Suprapubic skin (tissue), 4 donors: ENCODE measurements around the gene WDR43.

Experiments used
- CTCF ChIP-seq, 2 donors: fragments of 200-600 bp in 1 of 2; fragments of 450-650 bp in 1 of 2; sonication (generic) in 1 of 2; IDR thresholded peaks; one replicate each; pipeline ENCODE4 v1.5.1; 2016 to 2019; ENCODE audit warnings: antibody characterized with exemption in 2 of 2, mild to moderate bottlenecking in 1 of 2, moderate library complexity in 1 of 2
- EP300 ChIP-seq: sonication (generic); formaldehyde crosslinking; IDR thresholded peaks from one replicate; pipeline ENCODE4 v1.6.1; 2017; ENCODE audit warnings: antibody characterized with exemption
- POLR2A ChIP-seq, 2 donors: fragments of 450-650 bp; IDR thresholded peaks; one replicate each; pipeline ENCODE4 v1.6.1; 2017; ENCODE audit warnings: antibody characterized with exemption in 2 of 2, mild to moderate bottlenecking in 2 of 2, moderate library complexity in 2 of 2
- POLR2AphosphoS5 ChIP-seq, 3 donors: sonication (generic); formaldehyde crosslinking; IDR thresholded peaks; one replicate each; pipeline ENCODE4 v1.6.1; 2017; ENCODE audit warnings: antibody characterized with exemption in 3 of 3

GRCh38 chr2:28904802-28905457 is 10.5 kb downstream of the WDR43 start:
- TF ChIP-seq CTCF (IDR thresholded peaks at IDR 0.05) (no peak), POLR2A (IDR thresholded peaks at IDR 0.05) (no peak), EP300 (no peak), POLR2AphosphoS5 (IDR thresholded peaks at IDR 0.05) (no peak)
